ENCODE results near the gene LYG2. TPM values are rescaled to one million over a fixed set of nuclear protein-coding genes. Genes with fewer than 3 reads are reported as not detected.

Gene LYG2, protein sequence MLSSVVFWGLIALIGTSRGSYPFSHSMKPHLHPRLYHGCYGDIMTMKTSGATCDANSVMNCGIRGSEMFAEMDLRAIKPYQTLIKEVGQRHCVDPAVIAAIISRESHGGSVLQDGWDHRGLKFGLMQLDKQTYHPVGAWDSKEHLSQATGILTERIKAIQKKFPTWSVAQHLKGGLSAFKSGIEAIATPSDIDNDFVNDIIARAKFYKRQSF
- total RNA-seq (2022; extraction: Qiagen RNA extraction; ENCODE audit: low read depth) = not detected in 5 replicates

DNA sequence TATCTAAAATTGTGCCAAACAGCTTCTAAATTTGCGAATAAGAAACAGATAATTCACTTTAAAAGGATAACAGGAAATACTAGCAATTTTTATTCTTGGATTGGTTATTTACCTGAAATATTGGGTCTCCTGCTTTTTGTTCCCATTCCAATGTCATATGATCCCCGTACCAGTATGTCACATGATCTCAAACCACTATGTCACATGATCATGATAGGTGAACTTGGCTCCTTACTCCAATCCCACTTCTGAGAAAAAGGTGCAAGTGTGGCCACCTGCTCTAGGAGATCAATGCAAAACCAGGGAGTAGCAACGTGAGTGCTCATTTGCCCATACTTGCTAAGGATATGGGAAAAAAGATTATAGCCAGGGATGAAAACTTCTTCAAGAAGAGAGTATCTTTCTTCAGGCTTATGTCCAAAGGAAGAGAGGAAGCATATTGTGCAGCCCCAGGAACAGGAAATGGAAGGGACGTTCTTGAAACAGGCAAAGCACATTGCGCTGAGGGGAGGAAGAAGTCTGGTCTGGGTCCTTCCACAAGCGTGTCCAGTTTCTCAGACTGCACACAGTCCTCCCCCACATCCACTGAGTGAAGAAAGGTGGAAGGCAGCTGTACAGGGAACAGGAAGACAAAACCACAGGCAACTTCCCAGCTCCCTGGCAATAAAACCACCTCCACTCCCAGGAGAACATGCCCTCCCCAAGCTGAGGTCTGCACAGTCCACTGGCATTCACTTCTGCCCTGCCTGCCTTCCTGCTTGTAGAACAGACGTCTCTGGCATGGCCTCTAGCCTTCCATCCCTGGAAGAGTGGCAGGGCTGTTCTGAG is at the start of gene LYG2:
Gene LYG2 (minus strand): TSS at position 176 of the 828 bp plus-strand sequence. CDS start 1,406 bp downstream, outside the sequence.

GRCh38 chr2:99301097-99301496 is 45.6 kb upstream of the LYG2 start, which contains the start of gene LYG1:
Gene LYG1, minus strand, starts transcription at chr2:99301197. Its CDS starts 5,527 bp downstream, at chr2:99295670.

Other genes starting within 250 kb of the LYG2 start
- 0.39 to 0.99 TPM (median 0.53 TPM) in 5 replicates for gene C2orf15, start 114.0 kb downstream of the LYG2 start, total RNA-seq (2022; extraction: Qiagen RNA extraction; ENCODE audit: low read depth)
- gene TSGA10, start 100.7 kb downstream of the LYG2 start, total RNA-seq (2022; extraction: Qiagen RNA extraction; ENCODE audit: low read depth) = 2.5 to 5.9 TPM (median 3.3 TPM) in 5 replicates
- gene LIPT1, start 100.7 kb downstream of the LYG2 start, total RNA-seq (2022; extraction: Qiagen RNA extraction; ENCODE audit: low read depth) = 3.0 to 4.5 TPM (median 3.5 TPM) in 5 replicates
- gene MITD1, start 74.6 kb downstream of the LYG2 start, total RNA-seq (2022; extraction: Qiagen RNA extraction; ENCODE audit: low read depth) = 22.9 to 36.0 TPM (median 23.5 TPM) in 5 replicates
- 30.5 to 62.2 TPM (median 32.4 TPM) in 5 replicates for gene MRPL30, start 74.5 kb downstream of the LYG2 start, total RNA-seq (2022; extraction: Qiagen RNA extraction; ENCODE audit: low read depth)
- gene LYG1, start 45.5 kb upstream of the LYG2 start, total RNA-seq (2022; extraction: Qiagen RNA extraction; ENCODE audit: low read depth) = 0.97 to 2.5 TPM (median 2.4 TPM) in 5 replicates
- gene TXNDC9, start 80.7 kb upstream of the LYG2 start, total RNA-seq (2022; extraction: Qiagen RNA extraction; ENCODE audit: low read depth) = 35.2 to 73.3 TPM (median 39.8 TPM) in 5 replicates
- 57.3 to 99.9 TPM (median 62.7 TPM) in 5 replicates for gene EIF5B, start 81.7 kb upstream of the LYG2 start, total RNA-seq (2022; extraction: Qiagen RNA extraction; ENCODE audit: low read depth)
- 7.6 to 14.5 TPM (median 12.3 TPM) in 5 replicates for gene REV1, start 234.4 kb upstream of the LYG2 start, total RNA-seq (2022; extraction: Qiagen RNA extraction; ENCODE audit: low read depth)